Measurements from ENCODE around the gene C5orf52.
"Not testable (repeated sequence)": the region's sequence is repeated elsewhere in the genome, so short reads cannot be mapped to it uniquely, and the experiment has no call there.

The C5orf52 gene

DNA sequence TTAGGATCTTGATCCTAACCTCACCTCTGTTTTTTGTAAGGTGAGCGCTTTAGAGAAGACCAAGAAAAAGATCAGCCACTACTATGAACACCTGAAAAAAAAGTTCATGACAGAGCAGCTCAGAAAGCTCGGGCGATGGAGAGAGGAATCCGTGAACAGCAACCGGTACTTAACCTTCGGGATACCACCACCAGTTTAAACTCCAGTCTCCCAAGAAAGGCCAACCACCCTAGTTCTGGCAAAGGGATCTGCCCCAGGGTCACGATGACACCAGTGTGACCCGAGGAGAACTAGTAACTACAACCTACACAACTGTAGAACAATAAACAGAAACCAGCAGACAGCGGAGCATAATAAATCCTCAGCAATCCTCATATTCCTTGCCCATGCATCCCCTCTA, 8.5 kb downstream of the C5orf52 start:
- no peak for DNase-seq

DNA sequence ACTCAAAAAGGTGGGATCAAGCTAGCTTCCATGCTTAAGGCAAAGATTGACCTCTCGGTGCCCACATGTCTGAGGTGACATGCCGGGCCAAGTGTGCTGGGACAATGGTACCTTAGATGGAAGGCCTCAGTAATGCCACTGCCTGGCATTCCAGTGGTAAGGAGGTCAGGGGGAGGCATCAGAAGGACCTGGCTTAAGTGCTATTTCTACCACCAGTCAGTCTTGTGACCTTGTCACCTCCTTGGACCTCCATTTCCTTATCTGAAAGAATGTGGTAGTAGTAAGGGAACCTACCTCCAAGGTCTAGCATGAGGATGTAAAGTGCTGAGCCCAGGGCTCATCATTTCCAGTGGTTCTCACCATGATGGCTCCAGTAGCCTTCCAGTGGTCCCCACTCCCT, 8.9 kb downstream of the C5orf52 start:
- no peak for DNase-seq

DNA sequence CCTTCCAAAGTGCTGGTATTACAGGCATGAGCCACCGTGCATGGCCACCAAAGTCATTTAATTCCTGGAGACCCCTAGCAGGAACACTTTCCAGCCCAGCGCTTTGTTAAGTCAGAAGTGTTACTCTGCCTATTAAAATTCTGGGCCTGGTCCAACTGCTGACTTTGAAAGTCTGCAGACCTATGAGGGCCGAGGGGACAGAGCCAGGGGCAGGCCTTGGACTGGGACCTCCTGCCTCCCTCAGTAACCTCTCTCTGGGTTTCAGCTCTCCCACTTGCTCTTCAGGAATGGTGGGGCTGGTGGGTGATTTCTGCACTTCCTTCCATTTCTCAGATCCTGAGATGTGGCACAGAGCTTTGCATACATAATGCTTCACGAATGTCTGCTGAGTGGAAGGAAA, 9.7 kb downstream of the C5orf52 start:
- no peak for DNase-seq

DNA sequence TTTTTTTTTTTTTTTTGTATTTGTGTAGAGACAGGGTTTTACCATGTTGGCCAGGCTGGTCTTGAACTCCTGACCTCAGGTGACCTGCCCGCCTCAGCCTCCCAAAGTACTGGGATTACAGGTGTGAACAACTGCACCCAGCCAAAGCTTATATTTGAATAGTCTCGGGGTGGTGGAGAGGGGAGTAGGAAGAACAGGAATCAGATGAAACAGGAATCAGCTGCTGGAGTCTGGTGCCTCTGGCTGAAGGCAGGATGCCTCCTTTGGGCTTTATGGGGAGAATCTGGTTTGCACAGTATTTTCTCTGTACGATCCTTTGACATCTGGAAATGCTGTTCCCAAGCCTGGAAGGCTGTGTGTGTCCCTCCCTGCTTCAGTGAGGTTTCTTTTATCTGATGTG, 10.9 kb downstream of the C5orf52 start:
- no peak for DNase-seq

DNA sequence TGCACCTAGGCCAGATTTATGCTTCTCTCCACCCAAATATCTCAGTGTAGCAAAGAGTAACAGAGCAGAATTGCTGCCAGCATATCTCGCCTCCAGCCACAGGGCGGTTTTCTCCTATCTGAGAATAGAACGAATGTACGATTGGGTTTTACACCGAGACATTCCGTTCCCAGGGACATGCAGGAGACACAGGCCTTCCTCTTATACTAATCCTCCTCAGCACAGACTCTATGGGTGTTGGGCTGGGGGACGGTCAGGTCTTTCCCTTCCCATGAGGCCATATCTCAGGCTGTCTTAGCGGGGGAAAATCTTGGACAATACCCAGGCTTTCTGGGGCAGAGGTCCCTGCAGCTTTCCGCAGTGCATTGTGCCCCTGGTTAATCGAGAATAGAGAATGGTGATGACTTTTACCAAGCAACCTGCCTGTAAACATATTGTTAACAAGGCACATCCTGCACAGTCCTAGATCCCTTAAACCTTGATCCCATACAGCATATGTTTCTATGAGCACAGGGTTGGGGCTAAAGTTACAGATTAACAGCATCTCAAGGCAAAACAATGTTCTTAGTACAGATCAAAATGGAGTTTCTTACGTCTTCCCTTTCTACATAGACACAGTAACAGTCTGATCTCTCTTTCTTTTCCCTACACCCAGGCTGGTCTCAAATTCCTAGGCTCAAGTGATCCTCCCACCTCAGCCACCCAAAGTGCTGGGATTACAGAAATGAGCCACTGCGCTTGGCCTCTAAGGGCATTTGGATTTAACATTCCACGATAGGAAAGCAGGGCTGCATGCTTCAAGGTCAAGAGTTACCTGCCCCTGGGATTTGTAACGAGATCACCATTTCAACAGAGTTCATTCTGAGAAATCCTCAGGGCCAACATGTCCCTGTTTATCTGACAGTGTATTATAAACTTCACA, 15.2 kb downstream of the C5orf52 start:
- not testable (repeated sequence) for DNase-seq

DNA sequence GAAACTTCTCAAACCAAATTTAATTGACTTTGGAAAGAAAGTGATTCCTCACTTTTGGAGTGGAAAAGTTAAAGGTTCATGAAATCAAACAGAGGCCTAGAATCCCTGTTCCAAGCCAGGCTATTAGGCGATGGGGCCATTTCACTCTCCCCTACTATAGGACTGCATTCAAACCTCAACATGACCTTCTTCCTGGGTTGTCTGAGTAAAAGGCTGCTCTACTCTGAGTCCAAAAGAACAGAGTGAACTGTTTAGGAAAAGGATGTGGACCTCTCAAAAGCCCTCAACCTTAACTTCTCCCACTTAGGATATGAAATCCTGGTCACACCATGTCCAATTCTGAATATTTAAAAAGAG, 15.8 kb downstream of the C5orf52 start:
- no peak for DNase-seq

DNA sequence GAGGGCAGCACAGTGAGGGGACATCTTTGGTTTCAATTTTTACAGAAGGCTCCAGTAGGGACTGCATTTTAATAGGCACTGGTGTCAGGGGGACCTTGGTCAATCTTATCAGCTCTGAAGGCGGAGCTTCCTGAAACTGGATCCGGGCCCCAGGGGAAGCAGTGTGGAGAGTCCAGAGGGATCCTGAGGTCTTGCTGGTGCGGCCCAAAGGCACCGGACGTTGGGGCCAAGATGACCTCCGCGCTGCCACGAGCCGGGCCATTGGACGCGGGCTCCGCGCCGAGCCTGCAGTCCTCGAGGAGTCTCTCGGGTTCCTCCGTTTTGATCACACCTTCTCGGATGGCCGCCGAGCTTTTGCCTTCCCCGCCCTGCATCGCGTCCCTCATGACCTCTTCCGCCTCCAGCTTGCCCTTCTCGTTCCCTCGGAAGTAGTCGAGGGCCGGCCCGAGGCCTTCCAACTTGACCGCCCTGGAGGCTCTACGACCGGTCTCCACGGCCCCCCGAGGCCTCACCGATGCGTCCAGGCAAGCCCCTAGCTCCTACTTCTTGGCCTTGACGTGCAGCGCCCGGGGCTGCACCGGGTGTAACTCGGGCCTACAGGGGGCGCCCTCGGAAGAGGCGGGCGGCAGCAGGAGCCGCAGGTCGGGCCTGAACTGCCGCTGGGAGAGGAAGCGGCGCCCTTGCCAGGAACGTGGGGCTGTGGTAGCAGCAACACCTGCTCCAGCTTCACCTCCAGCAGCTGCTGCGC, 18.8 kb downstream of the C5orf52 start:
- DNase-seq = peak in 1 of 4 experiments; percentile 10

DNA sequence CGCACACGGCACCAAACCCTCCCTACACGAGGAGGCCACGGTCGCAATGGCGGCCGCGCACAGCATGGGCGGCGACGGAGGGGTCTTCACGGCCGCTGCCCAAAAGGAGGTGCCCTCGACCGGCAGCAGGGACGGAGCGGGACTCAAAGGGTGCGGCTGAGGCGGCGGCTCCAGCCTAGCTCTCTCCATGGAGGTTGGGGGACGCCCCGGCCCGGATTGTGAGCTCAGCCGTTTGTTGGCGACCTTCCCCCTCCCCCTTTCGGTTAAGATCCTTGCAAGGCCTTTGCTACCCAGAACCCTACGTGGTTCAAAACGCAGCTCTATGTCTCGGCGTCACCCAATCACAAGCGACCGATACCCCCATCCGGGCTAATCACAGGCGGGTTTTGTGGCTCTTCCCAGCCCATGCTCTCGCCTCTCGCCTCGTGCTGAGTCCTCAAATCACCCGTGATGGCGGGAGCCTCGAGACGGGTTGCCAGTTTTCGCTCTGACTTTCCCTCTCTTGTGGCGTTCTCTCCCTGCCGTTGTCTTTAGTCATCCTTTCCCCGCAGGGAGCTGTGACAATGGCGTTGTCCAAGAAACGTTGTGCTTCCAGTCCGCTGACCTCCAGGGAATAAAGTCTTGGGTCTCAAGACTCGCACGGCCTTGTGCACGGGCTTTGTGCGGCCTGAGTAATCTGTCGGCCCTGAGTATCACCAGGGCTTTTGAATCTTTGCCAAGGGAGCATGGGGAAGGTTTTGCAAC, 19.5 kb downstream of the C5orf52 start:
- DNase-seq = no peak

DNA sequence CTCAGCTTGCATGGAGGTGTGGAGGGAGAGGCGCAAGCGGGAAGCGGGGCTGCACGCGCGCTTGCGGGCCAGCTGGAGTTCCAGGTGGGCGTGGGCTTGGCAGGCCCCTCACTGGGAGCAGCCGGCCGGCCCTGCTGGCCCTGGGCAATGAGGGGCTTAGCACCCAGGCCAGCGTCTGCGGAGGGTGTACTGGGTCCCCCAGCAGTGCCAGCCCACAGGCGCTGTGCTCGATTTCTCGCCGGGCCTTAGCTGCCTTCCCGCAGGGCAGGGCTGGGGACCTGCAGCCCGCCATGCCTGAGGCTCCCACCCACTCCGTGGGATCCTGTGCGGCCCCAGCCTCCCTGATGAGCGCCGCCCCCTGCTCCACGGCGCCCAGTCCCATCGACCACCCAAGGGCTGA, 22.5 kb downstream of the C5orf52 start:
- not testable (repeated sequence) for DNase-seq

DNA sequence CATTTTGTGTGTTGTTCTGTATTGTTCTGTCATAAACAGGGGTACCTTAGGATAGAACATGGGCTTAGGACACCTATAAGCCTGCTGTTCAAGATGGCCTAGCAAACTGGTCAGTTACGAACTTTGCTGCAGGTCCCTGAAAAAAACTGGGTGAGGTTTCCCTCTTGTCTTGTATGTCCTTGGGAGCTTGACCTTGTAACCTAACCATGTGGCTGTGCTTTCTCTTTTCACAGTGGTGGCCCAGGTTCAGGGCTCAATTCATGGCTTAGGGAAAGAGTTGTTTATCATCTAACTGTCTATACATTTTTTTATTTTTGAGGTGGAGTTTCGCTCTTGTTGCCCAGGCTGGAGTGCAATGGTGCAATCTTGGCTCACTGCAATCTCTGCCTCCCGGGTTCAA, 24.8 kb downstream of the C5orf52 start:
- not testable (repeated sequence) for DNase-seq

DNA sequence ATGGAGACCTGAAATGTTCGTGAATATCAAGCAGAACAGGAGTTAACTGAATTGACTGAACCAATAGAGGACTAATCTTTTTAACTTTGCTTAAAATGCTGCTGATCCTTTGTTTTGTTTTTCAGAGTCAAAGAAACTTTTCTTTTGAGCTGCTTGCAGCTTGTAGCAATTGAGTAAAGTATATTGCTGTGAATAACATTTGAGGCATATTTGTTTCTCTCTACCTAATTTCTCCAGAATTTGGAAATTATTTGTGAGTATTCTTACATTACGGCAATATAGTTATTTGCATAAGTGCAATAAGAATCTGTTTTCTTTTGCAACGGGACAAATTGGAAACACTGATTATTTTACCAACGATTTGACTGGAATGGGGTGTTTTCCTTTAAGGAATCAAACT, 27.3 kb downstream of the C5orf52 start:
- DNase-seq = not testable (repeated sequence)

DNA sequence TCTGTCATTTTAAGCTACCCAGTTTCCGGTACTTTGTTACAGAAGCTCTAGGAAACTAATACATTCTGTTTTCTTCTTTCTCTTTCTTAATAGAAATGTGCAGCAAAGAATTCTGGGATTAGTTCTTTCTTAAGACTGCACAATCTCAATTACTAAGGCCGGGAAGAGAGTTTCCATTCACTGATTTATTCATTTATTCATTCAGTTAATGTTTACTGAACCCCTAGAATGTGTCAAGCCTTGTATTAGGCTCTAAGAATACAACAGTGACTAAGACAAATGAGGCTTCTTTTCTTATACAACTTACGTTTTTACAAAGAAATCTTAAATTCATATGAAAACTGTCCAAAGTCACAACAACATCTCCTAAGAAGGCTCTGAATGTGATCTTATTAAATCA, 32.4 kb downstream of the C5orf52 start:
- DNase-seq = no peak

DNA sequence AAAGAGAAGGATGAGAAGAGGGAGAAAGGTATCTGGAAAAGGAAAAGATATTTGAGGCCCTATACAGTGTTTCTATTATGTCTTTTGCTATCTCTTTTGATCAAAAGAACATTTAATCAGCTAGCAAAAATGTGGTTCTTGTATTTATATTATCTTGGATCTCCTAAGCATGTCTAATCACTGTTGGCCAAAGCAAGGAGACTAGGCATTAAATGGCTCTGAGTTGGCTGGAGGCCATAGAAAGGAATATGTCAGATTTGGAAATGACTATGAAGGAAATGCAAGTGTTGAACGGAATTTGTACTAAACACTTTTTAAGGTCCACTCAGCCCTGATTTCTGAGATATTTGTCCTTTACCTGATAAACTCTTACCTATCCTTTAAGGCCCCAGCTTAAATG, 37.5 kb downstream of the C5orf52 start:
- no peak for DNase-seq

DNA sequence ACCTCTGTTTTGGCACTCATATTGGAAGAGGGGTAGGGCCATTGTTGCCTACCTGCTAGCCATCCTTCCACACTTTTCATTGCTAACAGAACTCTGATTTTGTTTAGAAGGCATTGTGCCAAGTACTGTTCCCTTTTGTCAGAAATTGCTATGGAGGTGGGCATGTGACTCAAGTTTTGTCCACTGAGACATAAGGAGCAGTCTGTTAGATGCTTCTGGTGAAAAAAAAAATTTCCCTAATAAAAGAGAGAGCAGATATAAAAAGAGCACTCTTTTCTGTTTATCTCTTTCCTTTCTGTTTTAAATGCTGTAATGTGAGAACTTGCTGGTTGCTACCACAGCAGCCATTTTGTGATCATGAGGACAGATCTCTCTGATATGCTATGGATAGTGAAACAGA, 38.0 kb downstream of the C5orf52 start:
- DNase-seq = no peak

DNA sequence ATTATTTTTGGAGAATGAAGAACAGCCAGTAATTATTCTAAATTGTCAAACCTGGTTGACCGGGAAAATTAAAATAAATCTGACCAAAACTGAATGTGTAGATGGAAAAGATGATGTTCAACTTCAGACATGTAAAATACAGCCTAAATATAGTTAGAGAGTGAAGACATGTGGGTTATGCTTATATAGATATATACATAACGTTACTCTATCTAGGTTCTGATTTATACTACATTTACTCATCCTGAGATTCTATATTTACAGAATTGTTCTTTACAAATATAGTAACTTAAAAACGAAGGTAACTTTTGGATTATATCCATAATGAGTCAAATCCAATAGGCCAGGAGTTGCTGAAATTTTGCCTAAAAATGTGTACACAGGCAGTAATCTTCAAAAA, 39.1 kb downstream of the C5orf52 start:
- DNase-seq = no peak

DNA sequence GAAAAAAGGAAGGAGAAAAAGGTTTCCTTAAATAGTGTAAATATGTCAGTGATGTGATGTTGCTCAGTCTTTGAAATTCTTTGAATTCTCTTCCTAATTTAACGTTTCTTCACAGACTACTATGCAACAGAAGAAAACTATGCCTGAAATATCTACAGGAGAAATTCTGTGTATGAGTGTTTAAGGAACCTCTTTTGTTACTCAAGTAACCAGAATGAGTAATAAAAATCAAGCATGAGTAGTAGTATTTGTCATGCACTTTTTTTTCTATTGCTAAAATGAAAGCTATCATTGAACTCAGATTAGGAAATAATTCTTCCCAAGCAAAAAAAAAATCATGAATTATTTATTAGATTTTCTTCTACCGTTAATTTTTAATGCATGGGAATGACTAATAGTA, 39.5 kb downstream of the C5orf52 start:
- DNase-seq = no peak

DNA sequence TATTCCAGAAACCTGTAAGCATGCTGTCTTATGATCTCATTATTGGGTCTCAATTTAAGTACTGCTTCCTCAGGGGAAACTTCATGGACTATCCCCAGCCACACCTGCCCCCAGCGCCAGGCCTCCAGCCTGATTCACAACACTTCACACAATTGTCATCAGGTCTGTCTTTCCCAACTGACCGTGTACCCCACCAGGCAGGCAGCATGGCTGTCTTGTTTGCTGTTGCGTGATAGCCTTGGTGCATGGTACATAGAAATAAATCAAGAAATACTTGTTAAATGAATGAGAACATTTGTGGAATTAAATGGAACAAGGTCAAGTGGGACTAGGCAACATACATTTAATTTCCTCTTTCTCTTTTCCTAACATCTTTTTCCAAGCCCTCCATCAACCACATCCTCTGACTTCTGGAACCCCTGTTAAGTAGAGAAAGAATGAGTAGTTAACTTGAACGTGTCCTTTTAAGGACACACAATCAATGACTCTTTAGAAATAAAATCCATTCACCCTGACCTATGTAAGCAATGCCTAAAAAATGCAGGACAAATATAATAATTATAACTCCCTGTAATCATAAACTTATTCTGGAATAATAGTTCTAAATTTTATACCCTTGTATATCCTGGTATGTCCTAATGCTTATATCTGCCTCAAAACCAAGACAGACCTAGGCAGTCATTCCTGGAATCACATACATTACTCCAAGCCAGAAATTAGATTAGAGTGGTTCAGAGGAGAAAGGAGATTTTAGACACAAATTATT, 42.7 kb downstream of the C5orf52 start:
- DNase-seq = no peak

DNA sequence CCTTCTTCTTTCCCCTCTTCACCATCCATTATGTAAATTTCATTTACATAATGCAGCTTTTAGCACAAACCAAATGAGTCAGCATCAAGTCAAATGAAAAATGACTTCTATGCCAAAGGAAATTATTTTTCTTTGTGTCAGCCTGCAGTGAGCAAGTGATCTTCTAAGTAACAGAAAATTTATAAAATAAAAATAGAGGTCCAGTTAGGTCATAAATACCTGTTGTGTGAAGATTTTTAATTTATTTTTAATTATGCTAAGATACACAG, 43.2 kb downstream of the C5orf52 start:
- no peak for DNase-seq

DNA sequence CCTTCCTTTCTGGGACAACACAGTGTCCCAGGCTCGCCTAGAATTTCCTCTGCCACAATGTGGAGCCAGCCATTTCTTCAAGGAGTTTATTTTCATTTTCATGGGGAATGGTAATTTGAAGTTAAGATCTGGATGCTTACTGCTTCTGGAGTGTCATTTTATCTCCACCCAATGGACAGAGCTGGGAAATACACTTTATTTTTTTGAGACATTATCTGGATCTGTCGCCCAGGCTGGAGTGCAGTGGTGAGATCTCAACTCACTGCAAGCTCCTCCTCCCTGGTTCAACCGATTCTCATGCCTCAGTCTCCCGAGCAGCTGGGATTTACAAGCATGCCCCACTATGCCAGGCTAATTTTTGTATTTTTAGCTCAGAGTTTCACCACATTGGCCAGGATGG, 47.2 kb downstream of the C5orf52 start:
- DNase-seq = no peak

DNA sequence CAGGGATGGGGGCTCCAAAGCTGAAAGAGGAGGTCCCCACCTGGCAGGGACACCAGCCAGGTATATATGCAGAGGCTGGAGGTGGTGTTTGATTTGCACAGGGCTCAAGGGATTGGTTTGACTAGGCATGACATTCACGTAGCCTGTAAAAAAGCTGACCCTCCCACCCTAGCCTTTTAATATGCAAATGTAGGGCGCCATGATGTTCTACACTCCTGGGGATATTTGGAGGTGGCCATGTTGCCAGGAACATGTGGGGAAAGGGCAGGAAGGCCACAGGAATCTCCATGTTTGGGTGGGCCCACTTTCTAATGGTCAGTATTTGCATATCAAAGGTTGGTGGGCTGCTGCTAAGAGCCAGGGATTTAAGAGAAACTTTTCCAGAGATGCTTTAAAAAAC, 47.9 kb downstream of the C5orf52 start:
- DNase-seq = no peak

DNA sequence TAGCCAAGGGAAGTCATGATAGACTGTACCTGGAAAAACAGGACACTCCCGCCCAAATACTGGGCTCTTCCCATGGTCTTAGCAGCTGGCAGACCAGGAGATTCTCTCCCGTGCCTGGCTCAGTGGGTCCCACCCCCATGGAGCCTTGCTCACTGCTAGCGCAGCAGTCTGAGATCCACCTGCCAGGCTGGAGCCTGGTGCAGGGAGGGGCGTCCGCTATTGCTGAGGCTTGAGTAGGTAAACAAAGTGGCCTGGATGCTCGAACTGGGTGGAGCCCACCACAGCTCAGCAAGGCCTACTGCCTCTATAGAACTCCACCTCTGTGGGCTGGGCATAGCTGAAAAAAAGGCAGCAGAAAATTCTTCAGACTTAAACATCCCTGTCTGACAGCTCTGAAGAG, 49.8 kb downstream of the C5orf52 start:
- DNase-seq = no peak

DNA sequence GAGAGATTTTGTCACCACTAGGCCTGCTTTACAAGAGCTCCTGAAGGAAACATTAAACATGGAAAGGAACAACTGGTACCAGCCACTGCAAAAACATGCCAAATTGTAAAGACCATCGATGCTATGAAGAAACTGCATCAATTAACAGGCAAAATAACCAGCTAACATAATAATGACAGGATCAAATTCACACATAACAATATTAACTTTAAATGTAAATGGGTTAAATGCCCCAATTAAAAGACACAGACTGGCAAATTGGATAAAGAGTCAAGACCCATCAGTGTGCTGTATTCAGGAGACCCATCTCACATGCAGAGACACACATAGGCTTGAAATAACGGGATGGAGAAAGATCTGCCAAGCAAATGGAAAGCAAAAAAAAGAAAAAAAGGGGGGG, 51.6 kb downstream of the C5orf52 start:
- not testable (repeated sequence) for DNase-seq

DNA sequence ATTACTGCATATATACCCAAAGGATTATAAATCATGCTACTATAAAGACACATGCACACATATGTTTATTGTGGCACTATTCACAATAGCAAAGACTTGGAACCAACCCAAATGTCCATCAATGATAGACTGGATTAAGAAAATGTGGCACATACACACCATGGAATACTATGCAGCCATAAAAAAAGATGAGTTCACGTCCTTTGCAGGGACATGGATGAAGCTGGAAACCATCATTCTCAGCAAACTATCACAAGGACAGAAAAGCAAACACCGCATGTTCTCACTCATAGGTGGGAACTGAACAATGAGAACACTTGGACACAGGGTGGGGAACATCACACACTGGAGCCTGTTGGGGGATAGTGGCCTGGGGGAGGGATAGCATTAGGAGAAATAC, 55.3 kb downstream of the C5orf52 start:
- not testable (repeated sequence) for DNase-seq
